Activated T-cell treated with anti-CD3 and anti-CD28 coated beads for 1 hour (primary cell): ENCODE measurements around the gene PAFAH1B1.
"Not testable (repeated sequence)": the region's sequence is repeated elsewhere in the genome, so short reads cannot be mapped to it uniquely, and the experiment has no call there.

Source experiments
- DNase-seq: peaks from one replicate; pipeline ENCODE4 v3.0.0-alpha.2; 2020; ENCODE audit warnings: low read depth

The PAFAH1B1 gene

GRCh38 chr17:2635675-2636074 is 42.2 kb downstream of the PAFAH1B1 start:
- no peak for DNase-seq

GRCh38 chr17:2636169-2636930 is 42.9 kb downstream of the PAFAH1B1 start:
- DNase-seq, result no peak

DNA sequence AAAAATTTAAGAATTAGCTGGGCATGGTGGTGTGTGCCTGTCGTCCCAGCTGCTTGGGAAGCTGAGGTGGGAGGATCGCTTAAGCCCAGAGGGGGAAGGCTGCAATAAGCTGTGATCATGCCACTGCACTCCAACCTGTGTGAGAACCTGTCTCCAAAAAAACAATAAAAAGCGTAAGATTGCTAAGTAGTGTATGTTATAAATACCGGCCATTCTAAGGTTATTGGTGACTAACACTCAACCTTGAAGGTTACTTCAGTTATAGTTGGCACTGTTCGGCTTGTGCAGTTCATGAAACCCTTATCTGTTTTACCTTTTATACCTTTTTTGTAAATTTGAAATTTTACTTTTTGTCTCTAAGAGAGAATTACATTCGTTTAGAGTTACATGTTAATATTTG is 44.0 kb downstream of the PAFAH1B1 start:
- DNase-seq, result no peak

- DNase-seq, result no peak
Measured at GRCh38 chr17:2644971-2645370, 51.5 kb downstream of the PAFAH1B1 start.

DNA sequence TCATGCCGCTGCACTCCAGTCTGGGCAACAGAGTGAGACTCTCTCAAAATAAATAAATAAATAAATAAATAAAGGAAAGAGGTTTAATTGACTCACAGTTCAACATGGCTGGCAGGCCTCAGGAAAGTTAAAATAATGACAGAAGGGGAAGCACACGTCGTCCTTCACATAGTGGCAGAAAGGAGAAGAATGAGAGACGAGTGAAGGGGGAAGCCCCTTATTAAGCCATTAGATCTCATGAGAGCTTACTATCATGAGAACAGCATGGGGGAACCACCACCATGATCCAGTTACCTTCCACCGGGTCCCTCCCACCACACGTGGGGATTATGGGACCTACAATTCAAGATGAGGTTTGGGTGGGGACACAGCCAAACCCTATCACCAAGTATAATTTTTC is 54.5 kb downstream of the PAFAH1B1 start:
- no peak for DNase-seq

GRCh38 chr17:2649191-2649590 is 55.7 kb downstream of the PAFAH1B1 start:
- no peak for DNase-seq

DNA sequence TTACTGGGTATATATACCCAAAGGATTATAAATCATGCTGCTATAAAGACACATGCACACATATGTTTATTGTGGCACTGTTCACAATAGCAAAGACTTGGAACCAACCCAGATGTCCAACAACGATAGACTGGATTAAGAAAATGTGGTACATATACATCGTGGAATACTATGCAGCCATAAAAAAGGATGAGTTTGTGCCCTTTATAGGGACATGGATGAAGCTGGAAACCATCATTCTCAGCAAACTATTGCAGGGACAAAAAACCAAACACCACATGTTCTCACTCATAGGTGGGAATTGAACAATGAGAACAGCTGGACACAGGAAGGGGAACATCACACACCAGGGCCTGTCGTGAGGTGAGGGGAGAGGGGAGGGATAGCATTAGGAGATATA is 59.5 kb downstream of the PAFAH1B1 start:
- DNase-seq, result not testable (repeated sequence)

- no peak for DNase-seq
Measured at GRCh38 chr17:2655546-2655945, 62.1 kb downstream of the PAFAH1B1 start.

- no peak for DNase-seq
Measured at GRCh38 chr17:2656283-2656682, 62.8 kb downstream of the PAFAH1B1 start.

DNA sequence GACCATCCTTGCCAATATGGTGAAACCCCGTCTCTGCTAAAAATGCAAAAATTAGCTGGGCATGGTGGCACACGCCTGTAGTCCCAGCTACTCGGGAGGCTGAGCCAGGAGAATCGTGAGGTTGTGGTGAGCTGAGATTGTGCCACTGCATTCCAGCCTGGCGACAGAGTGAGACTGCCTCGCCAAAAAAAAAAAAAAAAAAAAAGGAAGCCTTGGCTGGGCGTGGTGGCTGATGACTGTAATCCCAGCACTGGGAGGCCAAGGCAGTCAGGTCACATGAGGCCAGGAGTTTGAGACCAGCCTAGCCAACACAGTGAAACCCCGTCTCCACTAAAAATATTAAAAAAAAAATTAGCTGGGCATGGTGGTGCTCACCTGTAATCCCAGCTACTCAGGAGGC is 65.9 kb downstream of the PAFAH1B1 start:
- not testable (repeated sequence) for DNase-seq

DNA sequence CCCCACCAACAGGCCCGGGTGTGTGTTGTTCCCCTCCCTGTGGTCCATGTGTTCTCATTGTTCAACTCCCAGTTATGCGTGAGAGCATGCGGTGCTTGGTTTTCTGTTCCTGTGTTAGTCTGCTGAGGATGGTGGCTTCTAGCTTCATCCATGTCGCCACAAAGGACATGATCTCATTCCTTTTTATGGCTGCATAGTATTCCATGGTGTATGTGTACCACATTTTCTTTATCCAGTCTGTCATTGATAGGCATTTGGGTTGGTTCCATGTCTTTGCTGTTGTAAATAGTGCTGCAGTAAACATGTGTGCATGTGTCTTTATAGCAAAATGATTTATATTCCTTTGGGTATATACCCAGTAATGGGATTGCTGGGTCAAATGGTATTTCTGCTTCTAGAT is 67.0 kb downstream of the PAFAH1B1 start:
- not testable (repeated sequence) for DNase-seq

DNA sequence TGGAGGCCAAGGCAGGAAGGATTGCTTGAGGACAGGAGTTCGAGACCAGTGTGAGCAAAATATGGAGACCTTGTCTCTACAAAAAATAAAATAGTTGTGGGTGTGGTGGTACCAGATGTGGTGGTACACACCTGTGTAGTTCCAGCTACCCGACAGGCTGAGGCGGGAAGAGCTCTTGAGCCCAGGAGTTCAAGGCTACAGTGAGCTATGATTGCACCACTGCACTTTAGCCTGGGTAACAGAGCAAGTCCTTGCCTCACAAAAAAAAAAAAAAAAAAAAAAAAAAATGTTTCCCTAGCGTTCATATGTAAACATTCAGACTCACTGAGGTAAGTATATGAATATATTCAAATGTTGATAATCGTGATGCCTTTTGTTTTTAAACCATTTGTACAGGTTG is 78.6 kb downstream of the PAFAH1B1 start:
- DNase-seq, result no peak

DNA sequence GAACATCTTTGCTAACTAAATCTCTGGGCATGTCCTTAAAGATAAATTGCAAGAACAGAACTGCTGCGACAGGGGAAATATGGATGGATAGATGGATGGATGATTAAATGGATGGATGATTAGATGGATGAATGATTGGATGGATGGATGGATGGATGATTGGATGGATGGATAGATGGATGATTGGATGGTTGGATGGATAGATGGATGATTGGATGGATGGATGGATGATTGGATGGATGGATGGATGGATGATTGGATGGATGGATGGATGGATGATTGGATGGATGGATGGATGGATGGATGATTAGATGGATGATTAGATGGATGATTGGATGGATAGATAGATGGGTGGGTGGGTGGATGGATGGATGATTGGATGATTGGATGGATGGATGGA is 85.8 kb downstream of the PAFAH1B1 start:
- not testable (repeated sequence) for DNase-seq

- DNase-seq, result no peak
Measured at GRCh38 chr17:2680961-2681360, 87.5 kb downstream of the PAFAH1B1 start.

GRCh38 chr17:2681650-2682049 is 88.2 kb downstream of the PAFAH1B1 start:
- no peak for DNase-seq

GRCh38 chr17:2682176-2682938 is 88.9 kb downstream of the PAFAH1B1 start:
- no peak for DNase-seq

- DNase-seq, result no peak
Measured at GRCh38 chr17:2683912-2684311, 90.5 kb downstream of the PAFAH1B1 start.

DNA sequence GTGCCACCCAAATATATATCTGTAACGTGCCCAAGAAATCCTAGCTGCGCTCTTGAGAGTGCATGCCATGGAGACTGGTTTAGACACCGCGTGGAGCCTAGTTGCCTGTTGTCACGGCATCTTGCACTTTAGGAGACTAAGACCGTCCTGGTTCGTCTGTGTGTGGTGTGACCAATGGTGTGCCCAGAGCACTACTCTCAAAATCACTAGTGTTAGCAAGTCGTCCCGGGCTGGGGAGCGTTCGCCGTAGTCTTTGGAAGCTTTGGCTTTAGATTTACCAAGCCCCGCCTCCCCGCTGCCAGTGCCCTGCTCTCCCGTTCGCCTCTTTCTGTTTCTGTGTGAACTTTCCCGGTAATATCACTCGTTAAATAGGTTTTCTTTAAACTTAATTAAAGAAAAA is 91.1 kb downstream of the PAFAH1B1 start:
- no peak for DNase-seq

- no peak for DNase-seq
Measured at GRCh38 chr17:2685696-2686095, 92.2 kb downstream of the PAFAH1B1 start.

- no peak for DNase-seq
Measured at GRCh38 chr17:2687074-2687418, 93.6 kb downstream of the PAFAH1B1 start.

- DNase-seq, result no peak
Measured at GRCh38 chr17:2688351-2689342, 95.2 kb downstream of the PAFAH1B1 start.

- DNase-seq, result no peak
Measured at GRCh38 chr17:2689411-2690164, 96.1 kb downstream of the PAFAH1B1 start.
